Aorta (tissue), 4 donors: ENCODE measurements around the gene CACNG1. TPM values are rescaled to one million over a fixed set of nuclear protein-coding genes. Genes with fewer than 3 reads are reported as not detected.

Experiments used
- polyA plus RNA-seq, 2 donors: library from polyadenylated mRNA; stranded (reverse); fragments of 200-250 nt; gene quantifications; one replicate each; pipeline ENCODE4 v1.2.3, GENCODE V29; 2013
- total RNA-seq, 2 donors: library from RNA; stranded (reverse); fragmentation: NEBNext Ultra II Directional; extraction: Animal tissue kit (Norgen Biotek cat#: 25700); gene quantifications; one replicate each; pipeline ENCODE4 v1.2.1, GENCODE V29; 2021
- donor health status: healthy with polysubstance abuse.
- donor health status: Bipolar disorder and iron deficiency.
- donor health status: DM: no; HTN: no; CAD: no.
- donor health status: DM: yes; HTN: yes; CAD: no.

CACNG1 gene
- total and polyA plus RNA-seq, 4 donors: 0.38 TPM; not detected in 3

Other genes with a start within 250 kb of the CACNG1 start
- gene CACNG5, start 209.4 kb upstream of the CACNG1 start, total RNA-seq: not detected
- gene CACNG5, start 209.4 kb upstream of the CACNG1 start, polyA plus RNA-seq: not detected
- gene CACNG4, start 79.8 kb upstream of the CACNG1 start, total RNA-seq: not detected
- not detected for gene CACNG4, start 79.8 kb upstream of the CACNG1 start, polyA plus RNA-seq
- gene HELZ, start 200.6 kb downstream of the CACNG1 start, total RNA-seq: 10 to 100 TPM; 47.4 to 75.7 TPM
- 1 to 10 TPM; 2.8 to 3.5 TPM for gene HELZ, start 200.6 kb downstream of the CACNG1 start, polyA plus RNA-seq